ENCODE results near the gene PARL.

PARL gene

GRCh38 chr3:183845608-183846288 lies 38.9 kb downstream of the PARL start:
- no peak for DNase-seq

- no peak for DNase-seq
Measured at GRCh38 chr3:183845090-183845489, 39.6 kb downstream of the PARL start.

- DNase-seq: no peak
Measured at GRCh38 chr3:183844606-183845005, 40.1 kb downstream of the PARL start.

GRCh38 chr3:183839751-183840150 lies 44.9 kb downstream of the PARL start:
- no peak for DNase-seq

- no peak for DNase-seq
Measured at GRCh38 chr3:183837894-183838293, 46.8 kb downstream of the PARL start.

- no peak for DNase-seq
Measured at GRCh38 chr3:183837390-183837789, 47.3 kb downstream of the PARL start.

DNA sequence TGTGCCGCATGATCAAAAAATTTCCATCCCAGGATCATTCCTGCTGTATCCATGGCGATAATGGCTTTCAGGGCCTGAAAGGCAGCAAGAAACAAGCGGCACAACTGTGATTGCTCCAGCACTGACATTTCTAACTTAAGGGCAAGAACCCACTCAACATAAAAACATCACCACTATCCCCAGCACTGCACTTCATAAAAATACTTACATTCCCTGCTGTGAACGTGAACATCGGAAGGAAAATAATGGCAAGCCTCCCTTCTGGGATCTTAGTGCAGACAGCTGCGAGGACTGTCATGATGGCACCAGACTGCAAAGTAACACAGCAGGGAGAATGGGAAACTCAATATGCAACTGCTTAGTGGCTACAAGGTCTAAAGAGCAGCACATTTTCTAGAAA lies 51.2 kb downstream of the PARL start:
- no peak for DNase-seq

- DNase-seq: no peak
Measured at GRCh38 chr3:183830187-183830586, 54.5 kb downstream of the PARL start.

DNA sequence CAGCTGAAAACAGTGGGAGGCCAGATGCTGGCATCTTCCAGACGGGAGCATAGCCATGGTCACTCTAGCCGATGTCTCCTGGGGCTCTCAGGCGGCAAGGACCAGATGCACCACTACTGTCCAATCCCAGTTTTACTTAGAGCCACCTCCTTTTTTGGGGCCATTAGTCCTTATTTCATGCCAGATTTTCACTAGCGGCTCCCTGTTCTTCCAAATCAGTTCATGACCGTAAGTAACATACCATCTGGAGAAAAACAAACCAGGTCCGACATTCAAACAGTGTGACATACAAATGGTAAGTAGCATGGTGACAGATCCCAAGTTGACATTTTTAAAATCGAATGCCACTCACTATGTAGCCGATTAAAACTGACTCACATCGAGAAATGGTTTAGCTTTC lies 55.2 kb downstream of the PARL start:
- no peak for DNase-seq

DNA sequence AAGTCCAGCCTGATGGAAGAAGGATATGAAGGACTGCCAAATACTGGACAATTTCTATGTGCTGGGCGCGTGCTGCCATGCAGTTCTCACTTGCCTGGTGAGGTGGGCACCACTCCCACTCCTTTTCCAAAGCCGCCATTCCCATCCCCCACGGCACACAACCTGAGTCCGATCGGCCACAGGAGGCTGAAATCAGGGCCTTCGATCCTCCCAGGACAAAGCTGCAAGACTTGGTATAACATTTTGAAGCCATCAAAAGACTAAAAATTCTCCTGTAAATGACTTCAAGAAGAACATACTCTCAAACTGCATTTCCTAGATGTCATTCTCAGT lies 56.2 kb downstream of the PARL start:
- DNase-seq: no peak

GRCh38 chr3:183827809-183828537 lies 56.7 kb downstream of the PARL start:
- no peak for DNase-seq

DNA sequence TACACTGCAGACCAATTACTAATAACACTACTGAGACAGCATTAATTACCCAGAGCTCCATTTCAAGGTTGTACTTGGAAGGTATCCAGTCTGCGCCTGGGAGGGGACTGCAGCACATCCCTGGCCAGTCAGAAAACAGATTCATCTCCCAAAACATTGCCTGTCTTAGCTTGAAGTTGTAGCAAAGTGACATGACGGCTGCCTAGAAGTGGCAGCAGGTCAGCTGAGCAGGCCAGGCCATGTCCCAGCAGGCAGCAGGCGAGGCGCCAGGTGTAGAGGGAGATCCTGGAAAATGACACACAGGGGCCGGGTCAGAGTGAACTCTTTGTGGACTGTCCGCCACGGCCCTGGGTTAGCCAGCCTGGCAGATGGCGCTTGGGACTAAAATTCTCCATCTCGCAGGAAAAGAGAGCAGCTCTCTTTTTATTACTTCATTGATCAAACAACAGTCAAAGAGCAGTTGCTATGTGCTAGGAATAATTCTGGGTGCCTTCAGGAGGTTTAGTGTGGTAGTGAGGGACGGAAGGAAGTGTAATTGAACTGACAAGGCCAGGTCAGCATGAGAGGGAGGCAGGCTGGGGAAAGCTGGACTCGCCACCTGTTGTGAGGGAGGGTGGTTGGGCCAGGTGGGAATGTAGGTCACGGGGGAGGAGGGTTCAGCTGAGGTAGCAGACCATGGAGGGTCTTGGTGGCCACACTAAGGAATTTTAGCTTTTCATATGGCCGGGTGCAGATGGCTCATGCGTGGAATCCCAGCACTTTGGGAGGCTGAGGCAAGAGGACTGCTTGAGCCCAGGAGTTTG lies 58.0 kb downstream of the PARL start:
- DNase-seq: no peak

- no peak for DNase-seq
Measured at GRCh38 chr3:183825456-183826161, 59.1 kb downstream of the PARL start, which contains the start of gene MAP6D1. Gene MAP6D1 (minus strand): TSS chr3:183825577. CDS start chr3:183825547, 30 bp downstream.

DNA sequence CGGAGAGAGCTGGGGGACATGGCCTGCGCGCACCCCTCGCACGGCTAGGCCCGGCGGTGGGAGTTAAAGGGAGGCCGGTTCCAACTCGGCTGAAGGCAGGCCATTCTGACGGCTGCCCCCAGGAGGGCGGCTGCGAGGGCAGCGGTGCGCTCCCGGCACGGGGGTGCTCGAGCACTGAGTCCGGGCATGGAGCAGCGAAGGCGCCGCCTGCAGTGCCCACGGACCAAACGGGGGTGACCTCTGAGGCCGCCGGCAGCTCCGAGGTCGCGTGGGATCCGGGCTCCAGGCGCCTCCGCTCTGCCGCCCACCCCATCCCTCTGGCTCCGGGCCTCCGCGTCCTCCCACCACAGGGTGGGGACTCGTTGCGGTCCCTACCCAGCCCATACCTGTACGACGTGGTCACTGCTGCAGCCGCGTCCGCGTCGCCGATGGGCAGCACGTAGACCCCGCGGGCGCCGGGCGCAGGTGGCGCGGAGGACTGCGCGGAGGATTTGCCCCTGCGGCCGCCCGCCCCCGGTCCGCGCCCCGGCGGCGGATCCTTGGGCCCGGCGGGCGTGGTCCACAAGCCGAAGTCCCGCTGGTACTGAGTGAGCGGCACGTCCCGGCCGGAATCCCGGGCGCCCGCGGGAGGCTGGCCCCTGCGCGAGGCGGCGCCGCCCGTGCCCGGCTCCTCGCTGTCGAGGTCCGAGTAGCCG lies 59.8 kb downstream of the PARL start:
- no peak for DNase-seq

DNA sequence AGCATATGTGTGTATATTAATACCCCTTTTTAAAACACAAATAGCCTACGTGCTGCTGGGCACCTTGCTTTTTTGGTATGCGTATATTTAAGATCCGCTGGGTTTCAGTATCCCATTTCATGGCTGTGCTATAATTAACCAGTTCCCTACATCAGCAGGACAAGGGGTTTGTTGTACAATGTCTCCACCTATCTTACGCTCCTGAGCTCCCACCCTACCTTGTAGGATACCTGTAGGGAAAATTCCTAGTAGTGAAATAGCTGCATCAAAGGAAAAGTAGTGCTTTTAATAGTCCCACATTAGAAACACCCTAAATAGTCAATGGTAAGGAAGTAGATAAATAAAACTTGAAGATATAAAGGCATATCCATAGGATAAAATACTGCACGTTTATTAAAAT lies 60.7 kb downstream of the PARL start:
- DNase-seq: no peak

DNA sequence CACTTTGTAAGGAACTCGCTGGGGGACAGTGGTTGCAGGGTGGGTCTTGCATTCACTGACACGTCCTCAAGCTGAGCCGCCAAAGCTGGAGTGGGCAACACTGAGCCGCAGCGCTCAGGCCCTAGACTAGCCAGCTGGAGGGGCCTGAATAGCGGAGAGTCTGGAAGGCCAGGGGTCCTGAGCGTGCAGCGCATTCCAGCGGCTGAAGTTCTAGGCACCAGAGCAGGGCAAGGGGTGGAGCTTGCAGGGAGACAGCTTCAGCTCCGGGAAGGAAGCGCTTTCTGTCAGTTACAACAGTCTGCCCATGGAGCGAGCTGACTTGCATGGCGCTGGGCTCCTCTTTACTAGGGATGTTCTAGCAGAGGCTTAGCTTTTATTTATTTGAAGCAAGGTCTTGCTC lies 62.0 kb downstream of the PARL start:
- DNase-seq: no peak

DNA sequence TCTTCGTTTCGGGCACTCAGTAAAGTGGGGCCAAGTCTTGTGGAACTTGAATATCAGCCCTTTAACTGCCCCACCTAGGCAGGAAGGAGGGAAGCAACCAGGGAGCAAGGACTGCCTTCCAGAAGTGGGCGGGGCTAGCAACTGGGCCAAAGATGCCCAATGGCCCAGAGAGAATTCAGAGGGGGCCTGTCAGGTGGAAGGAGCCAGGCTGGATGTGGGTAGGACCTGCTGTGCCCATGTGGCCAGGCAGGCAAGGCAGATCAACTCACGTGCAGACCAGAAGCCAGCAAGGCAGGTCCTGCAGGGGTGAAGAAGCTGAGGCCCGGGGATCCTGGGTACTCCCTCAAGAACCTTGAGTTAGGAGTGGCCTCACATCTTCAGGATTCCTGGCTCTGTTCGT lies 64.8 kb downstream of the PARL start:
- DNase-seq: no peak

DNA sequence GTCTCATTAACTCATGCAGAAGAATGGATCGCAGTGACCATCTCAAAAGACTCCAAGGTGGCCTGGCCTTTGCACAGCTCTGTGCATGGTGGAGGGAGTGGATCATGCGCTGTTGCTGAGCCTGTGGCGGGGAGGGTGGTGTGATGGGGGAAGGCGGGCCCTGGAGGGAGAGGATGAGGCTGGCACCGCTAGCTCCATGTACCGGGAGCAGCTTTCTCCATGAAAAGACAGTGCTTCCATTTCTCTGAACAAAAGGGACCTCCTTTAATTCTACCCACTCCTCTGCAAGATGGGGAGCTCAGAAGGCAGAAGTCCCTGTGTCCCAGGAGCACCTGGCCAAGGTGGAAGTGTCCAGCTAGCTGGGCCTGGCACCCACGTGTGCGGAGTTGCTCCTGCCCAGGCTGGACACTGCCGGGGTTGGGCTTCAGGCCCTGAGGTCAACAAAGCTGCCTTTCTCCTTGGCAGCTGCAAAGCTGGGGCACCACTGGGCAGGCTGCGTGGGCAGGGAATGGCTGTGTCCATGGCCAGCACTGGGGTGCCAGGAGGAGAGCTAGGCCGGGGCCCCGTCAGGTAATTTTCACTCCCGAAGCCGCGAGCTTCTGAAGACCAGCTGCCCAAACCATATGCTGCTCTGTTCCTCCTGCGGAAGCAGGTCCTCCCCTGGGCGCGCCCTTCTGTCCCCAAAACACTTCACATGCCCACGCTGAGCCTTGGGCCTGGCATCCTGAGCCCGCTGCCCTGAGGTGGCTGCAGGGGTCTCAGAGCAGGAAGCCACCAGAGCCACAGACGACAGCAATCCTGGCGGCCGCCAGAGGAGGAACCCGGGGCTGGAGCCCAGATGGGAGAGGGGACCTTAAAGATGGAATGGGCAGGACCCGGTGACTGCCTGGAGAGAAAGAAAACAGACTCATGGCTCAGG lies 65.7 kb downstream of the PARL start:
- no peak for DNase-seq

- DNase-seq: no peak
Measured at GRCh38 chr3:183818041-183818620, 66.5 kb downstream of the PARL start.

GRCh38 chr3:183817639-183818038 lies 67.0 kb downstream of the PARL start:
- DNase-seq: no peak

Measured in NCI-H1048 (cell line).